Mononuclear cell (primary cell): ENCODE results near the gene PDPK1. TPM values are rescaled to one million over a fixed set of nuclear protein-coding genes. Genes with fewer than 3 reads are reported as not detected.

Experiments used
- H3K27me3 ChIP-seq: 2 replicates; pipeline ENCODE4 v1.6.0; 2011; ENCODE audit warnings: low read length, control low read depth; ENCODE audit not compliant: insufficient read depth
- H3K4me1 ChIP-seq: 2 replicates; pipeline ENCODE4 v1.5.1; 2011; ENCODE audit warnings: mild to moderate bottlenecking, low read length, control low read depth; ENCODE audit not compliant: insufficient read depth
- H3K4me3 ChIP-seq: 2 replicates; pipeline ENCODE4 v1.5.1; 2011; ENCODE audit warnings: mild to moderate bottlenecking, low read length, moderate library complexity
- H3K9me3 ChIP-seq: 2 replicates; pipeline ENCODE4 v1.5.1; 2011; ENCODE audit warnings: low read depth, mild to moderate bottlenecking, control low read depth, low read length
- total RNA-seq: library from RNA; depleted of rRNA; stranded (reverse); fragments of >200 nt; gene quantifications from one replicate; pipeline ENCODE4 v1.2.3, GENCODE V29; 2012

PDPK1 gene
- total RNA-seq, 1 donor, result 36.9 TPM

GRCh38 chr16:2500430-2500917, 37.3 kb upstream of the PDPK1 start:
- Histone ChIP-seq H3K27me3 (no peaks in the 10 kb centered on the region), H3K4me1 (peaks cover 20% of the 10 kb centered on the region), H3K9me3 (no peaks in the 10 kb centered on the region), H3K4me3 (no peak overlapping the region)

- Histone ChIP-seq H3K4me1 (peaks cover 20% of the 10 kb centered on the region), H3K4me3 (no peak overlapping the region), H3K27me3 (no peaks in the 10 kb centered on the region), H3K9me3 (no peaks in the 10 kb centered on the region)
Measured at GRCh38 chr16:2500918-2501750, 36.7 kb upstream of the PDPK1 start.

GRCh38 chr16:2501946-2502895, 35.6 kb upstream of the PDPK1 start:
- Histone ChIP-seq H3K4me1 (peaks cover 30% of the 10 kb centered on the region), H3K4me3 (no peak overlapping the region), H3K9me3 (no peaks in the 10 kb centered on the region), H3K27me3 (no peaks in the 10 kb centered on the region)

GRCh38 chr16:2505695-2506094, 32.1 kb upstream of the PDPK1 start:
- H3K27me3 ChIP-seq, result no peaks in the 10 kb centered on the region
- no peak overlapping the region for H3K4me3 ChIP-seq
- peaks cover 63% of the 10 kb centered on the region for H3K4me1 ChIP-seq
- H3K9me3 ChIP-seq, result no peaks in the 10 kb centered on the region

- Histone ChIP-seq H3K9me3 (no peaks in the 10 kb centered on the region), H3K27me3 (no peaks in the 10 kb centered on the region), H3K4me3 (no peak overlapping the region), H3K4me1 (peaks cover 59% of the 10 kb centered on the region)
Measured at GRCh38 chr16:2507052-2507659, 30.7 kb upstream of the PDPK1 start.

- H3K4me1 ChIP-seq, result peaks cover 59% of the 10 kb centered on the region
Measured at GRCh38 chr16:2507665-2508064, 30.2 kb upstream of the PDPK1 start.

GRCh38 chr16:2508722-2509400, 29.0 kb upstream of the PDPK1 start:
- no peak overlapping the region for H3K4me3 ChIP-seq
- no peaks in the 10 kb centered on the region for H3K27me3 ChIP-seq
- peaks cover 59% of the 10 kb centered on the region for H3K4me1 ChIP-seq
- H3K9me3 ChIP-seq, result no peaks in the 10 kb centered on the region

More at GRCh38 chr16:2507665-2508064, 30.2 kb upstream of the PDPK1 start:
- H3K27me3 ChIP-seq, result no peaks in the 10 kb centered on the region
- H3K9me3 ChIP-seq, result no peaks in the 10 kb centered on the region
- H3K4me3 ChIP-seq, result no peak overlapping the region

- Histone ChIP-seq H3K4me1 (peaks cover 75% of the 10 kb centered on the region), H3K9me3 (no peaks in the 10 kb centered on the region), H3K27me3 (no peaks in the 10 kb centered on the region), H3K4me3 (no peak overlapping the region)
Measured at GRCh38 chr16:2511128-2511800, 26.6 kb upstream of the PDPK1 start.

- no peaks in the 10 kb centered on the region for H3K27me3 ChIP-seq
- H3K4me1 ChIP-seq, result peaks cover 75% of the 10 kb centered on the region
Measured at GRCh38 chr16:2511996-2512734, 25.7 kb upstream of the PDPK1 start.

GRCh38 chr16:2512735-2513404, 25.0 kb upstream of the PDPK1 start:
- no peaks in the 10 kb centered on the region for H3K9me3 ChIP-seq
- H3K4me3 ChIP-seq, result peak overlapping the region; percentile 80
- H3K4me1 ChIP-seq, result peaks cover 75% of the 10 kb centered on the region
- H3K27me3 ChIP-seq, result no peaks in the 10 kb centered on the region

More at GRCh38 chr16:2511996-2512734, 25.7 kb upstream of the PDPK1 start:
- H3K9me3 ChIP-seq, result no peaks in the 10 kb centered on the region
- no peak overlapping the region for H3K4me3 ChIP-seq

- no peaks in the 10 kb centered on the region for H3K9me3 ChIP-seq
- peaks cover 75% of the 10 kb centered on the region for H3K4me1 ChIP-seq
- H3K27me3 ChIP-seq, result no peaks in the 10 kb centered on the region
- H3K4me3 ChIP-seq, result peak within 1 kb of the TSS; percentile 80
Measured at GRCh38 chr16:2513405-2514332, 24.2 kb upstream of the PDPK1 start, which contains the start of gene ATP6V0C. Gene ATP6V0C (plus strand): TSS chr16:2513952. CDS start chr16:2514104, 152 bp downstream.
